Calu3 (cell line): Measurements from ENCODE around the gene TMX2. TPM values are rescaled to one million over a fixed set of nuclear protein-coding genes. Genes with fewer than 3 reads are reported as not detected.

ENCODE experiments used
- BruUV-seq: library from RNA; stranded (reverse); fragments of 400-500 nt; replicated peaks from 2 replicates; lab custom pipeline; 2021; lab: Mats Ljungman, UMichigan
- CTCF ChIA-PET: fragments of 300-600 bp; sonication (Branson Sonifier 250); formaldehyde crosslinking; loops from one replicate; lab custom pipeline; 2022; ENCODE audit warnings: antibody characterized with exemption; lab: Charles Lee
- DNase-seq: peaks from one replicate; pipeline ENCODE4 v3.0.0; 2022
- H3K27ac Mint-ChIP-seq: one replicate; pipeline ENCODE4 v1.8.0; 2022; ENCODE audit warnings: mixed read lengths; ENCODE audit not compliant: unreplicated experiment
- H3K27me3 Mint-ChIP-seq: one replicate; pipeline ENCODE4 v1.8.0; 2022; ENCODE audit warnings: mixed read lengths; ENCODE audit not compliant: unreplicated experiment
- H3K36me3 Mint-ChIP-seq: one replicate; pipeline ENCODE4 v1.8.0; 2022; ENCODE audit warnings: mild to moderate bottlenecking, moderate library complexity, mixed read lengths; ENCODE audit not compliant: insufficient read depth, unreplicated experiment
- H3K4me1 Mint-ChIP-seq: one replicate; pipeline ENCODE4 v1.8.0; 2022; ENCODE audit warnings: mild to moderate bottlenecking, low read depth, mixed read lengths; ENCODE audit not compliant: unreplicated experiment
- H3K4me3 Mint-ChIP-seq: one replicate; pipeline ENCODE4 v1.8.0; 2022; ENCODE audit warnings: mild to moderate bottlenecking, low read depth, moderate library complexity, mixed read lengths; ENCODE audit not compliant: unreplicated experiment
- H3K9me3 Mint-ChIP-seq: one replicate; pipeline ENCODE4 v1.8.0; 2022; ENCODE audit warnings: low read depth, mixed read lengths; ENCODE audit not compliant: unreplicated experiment
- intact Hi-C: fragments of 100-400 bp; cut with micrococcal nuclease; formaldehyde crosslinking; loops from one replicate; pipeline ENCODE4 v1.10.0; 2022; ENCODE audit not compliant: unreplicated experiment
- total RNA-seq: library from RNA; stranded (reverse); gene quantifications from 2 replicates; pipeline ENCODE4 v1.2.3, GENCODE V29; 2022
- TF ChIP-seq, protein P1 (sequence below): fragments of 200-600 bp; IDR thresholded peaks from one replicate; pipeline ENCODE4 v1.8.0; 2022; ENCODE audit warnings: antibody characterized with exemption; ENCODE audit not compliant: unreplicated experiment

The TMX2 gene
- total RNA-seq, 1 experiment from 2014 or later, result 152 TPM

DNA sequence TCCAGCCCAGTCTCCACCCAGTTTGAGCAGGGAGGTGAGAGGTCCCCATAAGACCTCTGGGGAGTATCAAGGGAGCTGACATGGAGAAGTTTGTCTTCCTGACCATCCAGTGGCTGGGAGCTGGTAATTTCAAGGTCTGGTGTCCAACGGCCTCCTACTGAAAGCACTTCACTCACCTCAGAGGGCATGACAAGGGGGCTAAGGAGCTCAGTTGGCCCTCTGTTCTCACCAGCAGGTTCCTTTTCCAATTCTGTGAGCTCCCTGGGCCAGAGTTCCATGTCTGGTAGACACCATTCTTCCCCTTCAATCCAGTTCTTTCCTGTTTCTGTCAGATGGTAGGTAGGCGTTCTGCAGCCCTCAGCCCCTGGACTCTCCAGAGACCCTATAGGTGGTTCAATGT lies 32.0 kb downstream of the TMX2 start:
- TF ChIP-seq, protein P1, sequence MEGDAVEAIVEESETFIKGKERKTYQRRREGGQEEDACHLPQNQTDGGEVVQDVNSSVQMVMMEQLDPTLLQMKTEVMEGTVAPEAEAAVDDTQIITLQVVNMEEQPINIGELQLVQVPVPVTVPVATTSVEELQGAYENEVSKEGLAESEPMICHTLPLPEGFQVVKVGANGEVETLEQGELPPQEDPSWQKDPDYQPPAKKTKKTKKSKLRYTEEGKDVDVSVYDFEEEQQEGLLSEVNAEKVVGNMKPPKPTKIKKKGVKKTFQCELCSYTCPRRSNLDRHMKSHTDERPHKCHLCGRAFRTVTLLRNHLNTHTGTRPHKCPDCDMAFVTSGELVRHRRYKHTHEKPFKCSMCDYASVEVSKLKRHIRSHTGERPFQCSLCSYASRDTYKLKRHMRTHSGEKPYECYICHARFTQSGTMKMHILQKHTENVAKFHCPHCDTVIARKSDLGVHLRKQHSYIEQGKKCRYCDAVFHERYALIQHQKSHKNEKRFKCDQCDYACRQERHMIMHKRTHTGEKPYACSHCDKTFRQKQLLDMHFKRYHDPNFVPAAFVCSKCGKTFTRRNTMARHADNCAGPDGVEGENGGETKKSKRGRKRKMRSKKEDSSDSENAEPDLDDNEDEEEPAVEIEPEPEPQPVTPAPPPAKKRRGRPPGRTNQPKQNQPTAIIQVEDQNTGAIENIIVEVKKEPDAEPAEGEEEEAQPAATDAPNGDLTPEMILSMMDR, result no peak
- H3K4me3 Mint-ChIP-seq, result no peak overlapping the region
- intact Hi-C loops, result no loop called here
- no TSS peak for BruUV-seq
- CTCF ChIA-PET, result interaction anchor here (1.4 kb wide), 1 partner anchor 22 kb away, joined by 4 read pairs; no protein-coding TSS in a partner anchor
- no peak for DNase-seq
- no peaks in the 10 kb centered on the region for H3K27me3 Mint-ChIP-seq
- H3K4me1 Mint-ChIP-seq, result peaks cover 10% of the 10 kb centered on the region
- peaks cover 57% of the 10 kb centered on the region for H3K36me3 Mint-ChIP-seq
- no peak overlapping the region for H3K27ac Mint-ChIP-seq
- H3K9me3 Mint-ChIP-seq, result no peaks in the 10 kb centered on the region

DNA sequence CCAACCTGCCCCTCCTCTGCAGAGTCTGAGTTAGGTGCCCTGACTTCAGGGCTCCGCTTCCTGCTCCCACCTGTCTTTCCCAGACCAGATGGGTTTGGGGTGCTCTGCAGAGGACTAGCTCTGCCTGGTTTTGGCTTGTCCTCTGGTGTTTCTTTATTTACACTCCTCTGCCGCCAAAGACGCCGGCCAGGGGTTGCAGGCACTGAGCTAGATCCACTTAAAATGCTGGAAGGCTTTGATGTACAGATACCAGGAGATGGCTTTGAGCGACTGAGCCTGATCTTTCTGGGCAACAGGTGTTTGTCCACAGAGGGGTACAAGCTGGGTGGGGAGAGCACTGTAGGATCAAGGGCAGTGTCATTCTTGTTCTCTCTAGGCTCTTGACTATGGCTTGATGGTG lies 32.8 kb downstream of the TMX2 start:
- intact Hi-C loops, result no loop called here
- H3K4me1 Mint-ChIP-seq, result peaks cover 10% of the 10 kb centered on the region
- peaks cover 57% of the 10 kb centered on the region for H3K36me3 Mint-ChIP-seq
- H3K27me3 Mint-ChIP-seq, result no peaks in the 10 kb centered on the region
- TF ChIP-seq, protein P1, result no peak
- BruUV-seq, result no TSS peak
- CTCF ChIA-PET, result interaction anchor here (1.4 kb wide), 1 partner anchor 21 kb away, joined by 4 read pairs; no protein-coding TSS in a partner anchor
- no peak overlapping the region for H3K27ac Mint-ChIP-seq
- H3K9me3 Mint-ChIP-seq, result no peaks in the 10 kb centered on the region
- no peak for DNase-seq
- H3K4me3 Mint-ChIP-seq, result no peak overlapping the region

- DNase-seq, result no peak
- BruUV-seq, result no TSS peak
- TF ChIP-seq, protein P1, result no peak
- Mint-ChIP-seq H3K27ac (no peak overlapping the region), H3K36me3 (peaks cover 47% of the 10 kb centered on the region), H3K9me3 (no peaks in the 10 kb centered on the region), H3K27me3 (no peaks in the 10 kb centered on the region), H3K4me1 (peaks cover 18% of the 10 kb centered on the region), H3K4me3 (no peak overlapping the region)
- CTCF ChIA-PET, result interaction anchor here (0.7 to 2.7 kb wide), 2 partner anchors 18 to 54 kb away, joined by 3 to 10 read pairs; no protein-coding TSS in a partner anchor
- intact Hi-C loops, result no loop called here
Observed at GRCh38 chr11:57746920-57747319, 34.5 kb downstream of the TMX2 start.

DNA sequence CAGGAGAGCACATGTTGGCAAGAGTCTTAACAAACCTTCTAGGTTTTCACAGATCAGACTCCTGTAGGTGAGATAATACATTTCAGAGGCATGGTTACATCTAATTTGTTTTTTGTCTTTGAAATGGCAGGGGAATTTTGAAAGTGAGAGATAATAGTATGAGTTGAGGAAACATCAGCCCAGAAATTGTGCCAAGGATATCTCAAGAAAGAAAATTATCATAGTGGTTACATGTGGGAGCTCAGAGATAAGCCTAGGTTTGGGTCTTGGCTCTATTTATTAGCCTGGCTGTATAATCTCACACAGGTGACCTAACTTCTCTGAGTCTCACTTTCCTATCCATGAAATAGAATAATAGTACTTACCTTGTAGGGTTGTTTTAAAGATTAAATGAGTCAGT lies 38.8 kb downstream of the TMX2 start:
- CTCF ChIA-PET, result interaction anchor here (0.9 to 2.7 kb wide), 7 partner anchors 9 to 535 kb away, joined by 3 to 55 read pairs (median 10); partner anchors contain the start of genes CTNND1 and SELENOH
- Mint-ChIP-seq H3K4me1 (peaks cover 20% of the 10 kb centered on the region), H3K36me3 (peaks cover 14% of the 10 kb centered on the region), H3K27me3 (no peaks in the 10 kb centered on the region), H3K4me3 (no peak overlapping the region), H3K27ac (peak overlapping the region; percentile 53), H3K9me3 (no peaks in the 10 kb centered on the region)
- no TSS peak for BruUV-seq
- intact Hi-C loops, result loop anchor here (2.0 to 5.0 kb wide), 2 partner anchors 536 to 764 kb away; no protein-coding TSS in a partner anchor
- no peak for DNase-seq
- TF ChIP-seq, protein P1, result no peak
